GM12878 (cell line): Measurements from ENCODE around the gene PLPP3. TPM values are rescaled to one million over a fixed set of nuclear protein-coding genes. Genes with fewer than 3 reads are reported as not detected.

Experiments used
- ATAC-seq: fragments of 200-7000 bp; cut with Tn5 transposase; 3 replicates; pipeline ENCODE4 v1.9.1; 2020; ENCODE audit warnings: mild to moderate bottlenecking, moderate library complexity
- BruUV-seq: library from RNA; stranded (reverse); fragments of 400-500 nt; replicated peaks from 2 replicates; lab custom pipeline; 2021; lab: Mats Ljungman, UMichigan
- CTCF ChIA-PET: fragments of 300-600 bp; sonication (Branson Sonifier 250); formaldehyde crosslinking; extraction: SDS; loops from one replicate; lab custom pipeline; 2021; ENCODE audit warnings: inconsistent platforms; lab: Yijun Ruan, JAX
- POLR2A ChIA-PET: fragments of 350-600 bp; formaldehyde crosslinking; extraction: SDS; loops from one replicate; lab custom pipeline; 2021; ENCODE audit warnings: inconsistent platforms; lab: Charles Lee
- RAD21 ChIA-PET: fragments of 300-600 bp; sonication (Branson Sonifier 250); formaldehyde crosslinking; loops from one replicate; lab custom pipeline; 2023; ENCODE audit warnings: antibody characterized with exemption; ENCODE audit not compliant: unreplicated experiment; lab: Charles Lee
- SMC1A ChIA-PET: fragments of 300-600 bp; sonication (Branson Sonifier 250); formaldehyde crosslinking; loops from one replicate; lab custom pipeline; 2023; ENCODE audit not compliant: unreplicated experiment, uncharacterized antibody; lab: Charles Lee
- DNase-seq: peaks from one replicate; pipeline ENCODE4 v3.0.0-alpha.2; 2011; ENCODE audit warnings: low read depth, low spot score
- FAIRE-seq: peaks from 3 replicates; lab custom pipeline; 2011; peaks lifted over from hg19 to GRCh38; lab: Jason Lieb, UNC
- H2AFZ ChIP-seq: 2 replicates; pipeline ENCODE4 v1.6.0; 2011; ENCODE audit warnings: low read depth, low read length, control low read depth; ENCODE audit not compliant: control insufficient read depth
- H3K27ac ChIP-seq: 2 replicates; pipeline ENCODE4 v1.5.1; 2011; ENCODE audit warnings: control low read depth; ENCODE audit not compliant: control insufficient read depth, insufficient read depth
- H3K27me3 ChIP-seq, 2 experiments: replicated peaks in 1 of 2; 2 replicates each; pipeline versions ENCODE4 v1.6.0 to v1.6.1; 2011; ENCODE audit warnings: low read length in 1 of 2; ENCODE audit not compliant: control insufficient read depth in 2 of 2, insufficient read depth in 2 of 2
- H3K36me3 ChIP-seq, 2 experiments: 2 replicates each; pipeline ENCODE4 v1.5.1; 2011; ENCODE audit warnings: low read length in 1 of 2; ENCODE audit not compliant: control insufficient read depth in 2 of 2, insufficient read depth in 2 of 2
- H3K4me1 ChIP-seq: 2 replicates; pipeline ENCODE4 v1.6.1; 2011; ENCODE audit warnings: mild to moderate bottlenecking, low read length, moderate library complexity, mixed read lengths; ENCODE audit not compliant: control insufficient read depth, insufficient read depth
- H3K4me2 ChIP-seq: 2 replicates; pipeline ENCODE4 v1.6.0; 2011; ENCODE audit warnings: control low read depth; ENCODE audit not compliant: control insufficient read depth, insufficient read depth
- H3K4me3 ChIP-seq: fragments of 200-600 bp; sonication (generic); 2 replicates; pipeline ENCODE4 v1.5.1; 2016
- H3K79me2 ChIP-seq: 2 replicates; pipeline ENCODE4 v1.6.0; 2011; ENCODE audit warnings: low read length; ENCODE audit not compliant: control insufficient read depth, insufficient read depth
- H3K9ac ChIP-seq: 2 replicates; pipeline ENCODE4 v1.8.0; 2011; ENCODE audit warnings: low read length, control low read depth, mixed read lengths; ENCODE audit not compliant: control insufficient read depth, insufficient read depth
- H3K9me3 ChIP-seq: replicated peaks from 3 replicates; pipeline ENCODE4 v1.5.1; 2011; ENCODE audit warnings: mild to moderate bottlenecking, low read length; ENCODE audit not compliant: control insufficient read depth, insufficient read depth
- H4K20me1 ChIP-seq: 2 replicates; pipeline ENCODE4 v1.6.0; 2011; ENCODE audit not compliant: control insufficient read depth, insufficient read depth
- CHD4 ChIP-seq: fragments of 200-600 bp; sonication (generic); IDR thresholded peaks from 2 replicates; pipeline ENCODE4 v1.6.1; 2016; ENCODE audit warnings: mild to moderate bottlenecking
- EZH2 ChIP-seq: IDR thresholded peaks from 2 replicates; pipeline ENCODE4 v1.6.1; 2012; ENCODE audit warnings: low read depth, mild to moderate bottlenecking, control low read depth, inconsistent platforms, low read length, borderline replicate concordance; ENCODE audit not compliant: control insufficient read depth
- IKZF2 ChIP-seq, 2 experiments: fragments of 450-650 bp; IDR thresholded peaks; 2 replicates each; pipeline ENCODE4 v1.6.1; 2017; ENCODE audit warnings: mild to moderate bottlenecking in 2 of 2, moderate library complexity in 2 of 2
- JUND ChIP-seq: IDR thresholded peaks from 2 replicates; pipeline ENCODE4 v1.6.1; 2012; ENCODE audit warnings: low read depth, mild to moderate bottlenecking, low read length, improper control_type of control experiment, moderate library complexity
- KAT2A ChIP-seq: conservative IDR thresholded peaks from 2 replicates; pipeline ENCODE4 v1.6.1; 2011; ENCODE audit warnings: low read depth, low read length; ENCODE audit not compliant: control insufficient read depth
- KLF5 ChIP-seq: fragments of 450-650 bp; IDR thresholded peaks from 2 replicates; pipeline ENCODE4 v1.6.1; 2014; ENCODE audit warnings: mild to moderate bottlenecking; ENCODE audit not compliant: partially characterized antibody
- PAX8 ChIP-seq: fragments of 450-650 bp; IDR thresholded peaks from 2 replicates; pipeline ENCODE4 v1.6.1; 2017; ENCODE audit warnings: mild to moderate bottlenecking, moderate library complexity
- SIX5 ChIP-seq: IDR thresholded peaks from 2 replicates; pipeline ENCODE4 v1.6.1; 2011; ENCODE audit warnings: mild to moderate bottlenecking, low read depth, low read length, moderate library complexity; ENCODE audit not compliant: severe bottlenecking
- STAT1 ChIP-seq: fragments of 450-650 bp; conservative IDR thresholded peaks from 2 replicates; pipeline ENCODE4 v1.6.1; 2014; ENCODE audit warnings: antibody characterized with exemption, mild to moderate bottlenecking
- WRNIP1 ChIP-seq: IDR thresholded peaks from 2 replicates; pipeline ENCODE4 v1.6.1; 2011; ENCODE audit warnings: low read depth, low read length, improper control_type of control experiment, borderline replicate concordance
- ZNF207 ChIP-seq: fragments of 450-650 bp; IDR thresholded peaks from 2 replicates; pipeline ENCODE4 v1.6.1; 2014; ENCODE audit warnings: antibody characterized with exemption, mild to moderate bottlenecking, borderline replicate concordance
- ZNF217 ChIP-seq: fragments of 450-650 bp; IDR thresholded peaks from 2 replicates; pipeline ENCODE4 v1.6.1; 2017; ENCODE audit warnings: antibody characterized with exemption, mild to moderate bottlenecking
- WGBS: methylation state at CpG from one replicate; pipeline ENCODE4 v1.1.6; 2016; ENCODE audit warnings: low lambda C conversion rate; ENCODE audit not compliant: insufficient replicate concordance, insufficient coverage; ENCODE audit errors: missing lambda C conversion rate; 5-methylcytosine and 5-hydroxymethylcytosine counted together
- in situ Hi-C: fragments of 300-500 bp; cut with MboI; formaldehyde crosslinking; loops from 9 replicates; pipeline ENCODE4 v1.14.3; 2018; ENCODE audit warnings: mixed read lengths
- intact Hi-C: fragments of 100-400 bp; cut with micrococcal nuclease; formaldehyde crosslinking; loops from one replicate; pipeline ENCODE4 v1.14.2; 2022; ENCODE audit not compliant: unreplicated experiment
- polyA plus RNA-seq, 11 experiments: library from polyadenylated mRNA; depleted of rRNA in 4 of 11; unstranded in 6 of 11; stranded (reverse) in 5 of 11; fragments of >200 nt; fragmentation: Nextera tagmentation in 4 of 11; fragmentation: Illumina TruSeq in 1 of 11; extraction: Ambion mirVana in 4 of 11; extraction: Trizol in 1 of 11; gene quantifications; 1 replicate in 1 of 11; 2 replicates in 10 of 11; pipeline versions ENCODE4 v1.2.1 to v1.2.3, GENCODE V29; 2011 to 2016; ENCODE audit warnings: inconsistent platforms in 2 of 11, missing spikeins in 2 of 11, low read depth in 1 of 11
- total RNA-seq, 4 experiments: library from RNA; depleted of rRNA in 3 of 4; stranded (reverse); fragments of >200 nt in 3 of 4; fragmentation: Illumina TruSeq in 1 of 4; extraction: Trizol in 1 of 4; gene quantifications; 2 replicates each; pipeline versions ENCODE4 v1.2.1 to v1.2.3, GENCODE V29; 2013 to 2021
- TF ChIP-seq, protein P1 (sequence below): fragments of 450-650 bp; IDR thresholded peaks from 2 replicates; pipeline ENCODE4 v1.6.1; 2016; ENCODE audit warnings: mild to moderate bottlenecking
- TF ChIP-seq, protein P2 (sequence below): fragments of 150-350 bp; IDR thresholded peaks from 2 replicates; pipeline ENCODE4 v1.6.1; 2016; ENCODE audit warnings: low read depth, low read length
- TF ChIP-seq, protein P3 (sequence below): fragments of 450-650 bp; formaldehyde crosslinking; IDR thresholded peaks from 2 replicates; pipeline ENCODE4 v1.4.0; 2020; ENCODE audit warnings: mild to moderate bottlenecking, moderate library complexity

PLPP3 gene
- total and polyA plus RNA-seq, 10 of the 15 experiments (the other 5 are each of a cell fraction or from before 2014, with no cell fraction given), result 6.4 to 26.8 (median 9.5) TPM

DNA sequence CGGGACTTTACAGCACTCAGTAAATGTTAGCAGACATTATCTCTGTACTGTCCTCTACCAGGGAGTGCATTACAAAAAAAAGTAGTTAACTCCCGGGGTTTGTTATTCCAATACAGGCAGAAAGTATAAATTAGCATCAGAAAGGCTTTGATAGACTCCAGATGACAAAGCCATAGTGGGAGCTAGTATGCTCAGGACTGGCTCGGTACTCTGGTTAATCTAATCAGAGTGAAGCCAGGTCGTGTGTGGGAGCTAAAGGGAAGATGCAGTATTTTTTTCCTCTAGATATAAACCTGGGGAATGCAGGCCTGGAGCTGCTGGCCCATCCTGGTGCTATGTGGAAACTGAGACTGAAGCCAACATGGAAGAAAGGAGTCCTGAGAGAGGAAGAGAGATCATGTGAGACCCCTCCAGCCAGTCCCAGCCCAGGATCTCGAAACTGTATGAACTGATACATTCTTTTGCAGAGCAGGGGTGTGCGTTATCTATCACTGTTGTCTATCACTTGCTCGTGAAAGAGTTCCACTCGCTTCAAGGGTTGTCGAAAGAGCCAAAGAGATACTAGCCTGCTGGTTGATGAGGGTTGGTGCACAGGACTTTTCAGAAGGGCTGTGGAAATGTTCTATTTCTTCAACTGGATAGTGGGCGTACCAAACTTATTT is 125.8 kb downstream of the PLPP3 start (continued):
- TF ChIP-seq, protein P1, sequence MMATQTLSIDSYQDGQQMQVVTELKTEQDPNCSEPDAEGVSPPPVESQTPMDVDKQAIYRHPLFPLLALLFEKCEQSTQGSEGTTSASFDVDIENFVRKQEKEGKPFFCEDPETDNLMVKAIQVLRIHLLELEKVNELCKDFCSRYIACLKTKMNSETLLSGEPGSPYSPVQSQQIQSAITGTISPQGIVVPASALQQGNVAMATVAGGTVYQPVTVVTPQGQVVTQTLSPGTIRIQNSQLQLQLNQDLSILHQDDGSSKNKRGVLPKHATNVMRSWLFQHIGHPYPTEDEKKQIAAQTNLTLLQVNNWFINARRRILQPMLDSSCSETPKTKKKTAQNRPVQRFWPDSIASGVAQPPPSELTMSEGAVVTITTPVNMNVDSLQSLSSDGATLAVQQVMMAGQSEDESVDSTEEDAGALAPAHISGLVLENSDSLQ, result no peak
- TF ChIP-seq ZNF207 (no peak), WRNIP1 (no peak), KAT2A (no peak), IKZF2 (IDR thresholded peaks at IDR 0.05) (no peak), EZH2 (no peak), KLF5 (no peak), ZNF217 (no peak)

DNA sequence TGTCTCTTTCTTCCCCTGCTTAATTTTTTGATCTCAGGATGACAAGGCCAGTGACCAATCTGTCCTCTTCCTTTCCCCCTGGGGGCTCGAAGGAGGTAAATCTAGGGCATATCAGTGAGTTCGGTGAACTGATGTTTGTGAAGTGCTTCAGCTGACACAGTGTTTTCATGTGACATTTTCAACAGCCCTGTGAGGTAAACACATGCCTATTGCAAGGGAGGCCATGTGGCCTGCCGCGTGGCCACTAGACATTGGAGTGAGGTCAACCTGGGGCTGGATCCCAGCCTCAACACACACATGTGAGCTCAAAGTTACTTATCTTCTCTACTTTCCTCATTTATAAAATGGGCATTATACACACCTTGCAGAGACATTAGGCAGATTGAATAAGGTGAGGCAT is 126.3 kb downstream of the PLPP3 start:
- ChIA-PET SMC1A (interaction anchor here (0.6 to 1.0 kb wide), 3 partner anchors 8 to 380 kb away, joined by 3 read pairs; no protein-coding TSS in a partner anchor), RAD21 (interaction anchor here (1.0 kb wide), 1 partner anchor 17 kb away, joined by 6 read pairs; no protein-coding TSS in a partner anchor), CTCF (no interaction called here), POLR2A (interaction anchor here (1.1 kb wide), 1 partner anchor 10 kb away, joined by 4 read pairs; no protein-coding TSS in a partner anchor)
- intact Hi-C loops (no loop called here), in situ Hi-C loops (no loop called here)
- Histone ChIP-seq H3K4me3 (no peak overlapping the region), H3K79me2 (no peaks in the 10 kb centered on the region), H3K27me3 (no peaks in the 10 kb centered on the region), H3K9me3 (no peaks in the 10 kb centered on the region), H3K27ac (no peak overlapping the region), H4K20me1 (no peaks in the 10 kb centered on the region), H3K9ac (no peak overlapping the region), H3K36me3 (no peaks in the 10 kb centered on the region), H3K4me2 (no peak overlapping the region), H2AFZ (no peak overlapping the region), H3K4me1 (no peaks in the 10 kb centered on the region)
- ATAC-seq (peak; percentile 9; the same call in 2 of the 3 replicates), DNase-seq (no peak), FAIRE-seq (no peak)
- no TSS peak for BruUV-seq
- 39% methylated on average over 4 of the region's 4 CpGs for WGBS
- TF ChIP-seq PAX8 (no peak), STAT1 (no peak), SIX5 (no peak), JUND (no peak), CHD4 (no peak)
- TF ChIP-seq, protein P2, sequence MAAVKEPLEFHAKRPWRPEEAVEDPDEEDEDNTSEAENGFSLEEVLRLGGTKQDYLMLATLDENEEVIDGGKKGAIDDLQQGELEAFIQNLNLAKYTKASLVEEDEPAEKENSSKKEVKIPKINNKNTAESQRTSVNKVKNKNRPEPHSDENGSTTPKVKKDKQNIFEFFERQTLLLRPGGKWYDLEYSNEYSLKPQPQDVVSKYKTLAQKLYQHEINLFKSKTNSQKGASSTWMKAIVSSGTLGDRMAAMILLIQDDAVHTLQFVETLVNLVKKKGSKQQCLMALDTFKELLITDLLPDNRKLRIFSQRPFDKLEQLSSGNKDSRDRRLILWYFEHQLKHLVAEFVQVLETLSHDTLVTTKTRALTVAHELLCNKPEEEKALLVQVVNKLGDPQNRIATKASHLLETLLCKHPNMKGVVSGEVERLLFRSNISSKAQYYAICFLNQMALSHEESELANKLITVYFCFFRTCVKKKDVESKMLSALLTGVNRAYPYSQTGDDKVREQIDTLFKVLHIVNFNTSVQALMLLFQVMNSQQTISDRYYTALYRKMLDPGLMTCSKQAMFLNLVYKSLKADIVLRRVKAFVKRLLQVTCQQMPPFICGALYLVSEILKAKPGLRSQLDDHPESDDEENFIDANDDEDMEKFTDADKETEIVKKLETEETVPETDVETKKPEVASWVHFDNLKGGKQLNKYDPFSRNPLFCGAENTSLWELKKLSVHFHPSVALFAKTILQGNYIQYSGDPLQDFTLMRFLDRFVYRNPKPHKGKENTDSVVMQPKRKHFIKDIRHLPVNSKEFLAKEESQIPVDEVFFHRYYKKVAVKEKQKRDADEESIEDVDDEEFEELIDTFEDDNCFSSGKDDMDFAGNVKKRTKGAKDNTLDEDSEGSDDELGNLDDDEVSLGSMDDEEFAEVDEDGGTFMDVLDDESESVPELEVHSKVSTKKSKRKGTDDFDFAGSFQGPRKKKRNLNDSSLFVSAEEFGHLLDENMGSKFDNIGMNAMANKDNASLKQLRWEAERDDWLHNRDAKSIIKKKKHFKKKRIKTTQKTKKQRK, result no peak
- TF ChIP-seq, protein P3, sequence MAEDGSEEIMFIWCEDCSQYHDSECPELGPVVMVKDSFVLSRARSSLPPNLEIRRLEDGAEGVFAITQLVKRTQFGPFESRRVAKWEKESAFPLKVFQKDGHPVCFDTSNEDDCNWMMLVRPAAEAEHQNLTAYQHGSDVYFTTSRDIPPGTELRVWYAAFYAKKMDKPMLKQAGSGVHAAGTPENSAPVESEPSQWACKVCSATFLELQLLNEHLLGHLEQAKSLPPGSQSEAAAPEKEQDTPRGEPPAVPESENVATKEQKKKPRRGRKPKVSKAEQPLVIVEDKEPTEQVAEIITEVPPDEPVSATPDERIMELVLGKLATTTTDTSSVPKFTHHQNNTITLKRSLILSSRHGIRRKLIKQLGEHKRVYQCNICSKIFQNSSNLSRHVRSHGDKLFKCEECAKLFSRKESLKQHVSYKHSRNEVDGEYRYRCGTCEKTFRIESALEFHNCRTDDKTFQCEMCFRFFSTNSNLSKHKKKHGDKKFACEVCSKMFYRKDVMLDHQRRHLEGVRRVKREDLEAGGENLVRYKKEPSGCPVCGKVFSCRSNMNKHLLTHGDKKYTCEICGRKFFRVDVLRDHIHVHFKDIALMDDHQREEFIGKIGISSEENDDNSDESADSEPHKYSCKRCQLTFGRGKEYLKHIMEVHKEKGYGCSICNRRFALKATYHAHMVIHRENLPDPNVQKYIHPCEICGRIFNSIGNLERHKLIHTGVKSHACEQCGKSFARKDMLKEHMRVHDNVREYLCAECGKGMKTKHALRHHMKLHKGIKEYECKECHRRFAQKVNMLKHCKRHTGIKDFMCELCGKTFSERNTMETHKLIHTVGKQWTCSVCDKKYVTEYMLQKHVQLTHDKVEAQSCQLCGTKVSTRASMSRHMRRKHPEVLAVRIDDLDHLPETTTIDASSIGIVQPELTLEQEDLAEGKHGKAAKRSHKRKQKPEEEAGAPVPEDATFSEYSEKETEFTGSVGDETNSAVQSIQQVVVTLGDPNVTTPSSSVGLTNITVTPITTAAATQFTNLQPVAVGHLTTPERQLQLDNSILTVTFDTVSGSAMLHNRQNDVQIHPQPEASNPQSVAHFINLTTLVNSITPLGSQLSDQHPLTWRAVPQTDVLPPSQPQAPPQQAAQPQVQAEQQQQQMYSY (CRISPR knock-in tag), result no peak
